Heart left ventricle (tissue), 16 donors: Measurements from ENCODE around the gene GP5. TPM values are rescaled to one million over a fixed set of nuclear protein-coding genes. Genes with fewer than 3 reads are reported as not detected.
A peak's percentile ranks its signal among the peaks of the same experiment; 100 is the strongest.

Experiments
- ATAC-seq, 4 donors: fragments of 200-7000 bp; cut with Tn5 transposase; one replicate each; pipeline ENCODE4 v1.9.1; 2020 to 2022; ENCODE audit warnings: moderate library complexity in 4 of 4, mild to moderate bottlenecking in 3 of 4, moderate number of reproducible peaks in 1 of 4
- DNase-seq, 5 donors: peaks; one replicate each; pipeline ENCODE4 v3.0.0-alpha.2; 2020
- H3K27ac ChIP-seq, 12 donors: fragments of 200-600 bp; sonication (generic) in 4 of 12; one replicate each; pipeline versions ENCODE4 v1.5.0 to v1.8.0; 2016 to 2022; ENCODE audit warnings: mild to moderate bottlenecking in 2 of 12
- H3K27me3 ChIP-seq, 9 donors: fragments of 200-600 bp; sonication (generic) in 2 of 9; one replicate each; pipeline versions ENCODE4 v1.5.1 to v1.8.0; 2016 to 2022; ENCODE audit warnings: mild to moderate bottlenecking in 3 of 9
- H3K36me3 ChIP-seq, 9 donors: fragments of 200-600 bp; sonication (generic) in 2 of 9; one replicate each; pipeline versions ENCODE4 v1.5.0 to v1.8.0; 2018 to 2022; ENCODE audit warnings: mild to moderate bottlenecking in 2 of 9
- H3K4me1 ChIP-seq, 12 donors: fragments of 200-600 bp; sonication (generic) in 4 of 12; one replicate each; pipeline versions ENCODE4 v1.5.0 to v1.8.0; 2016 to 2022; ENCODE audit warnings: mild to moderate bottlenecking in 3 of 12
- H3K4me3 ChIP-seq, 12 donors: fragments of 200-600 bp; sonication (generic) in 4 of 12; one replicate each; pipeline versions ENCODE4 v1.5.0 to v1.8.0; 2017 to 2022; ENCODE audit warnings: mild to moderate bottlenecking in 9 of 12, moderate library complexity in 4 of 12
- H3K9me3 ChIP-seq, 12 donors: fragments of 200-600 bp; sonication (generic) in 4 of 12; one replicate each; pipeline versions ENCODE4 v1.5.0 to v1.8.0; 2016 to 2022; ENCODE audit warnings: mild to moderate bottlenecking in 1 of 12
- POLR2A ChIP-seq, 2 donors: fragments of 450-650 bp; IDR thresholded peaks; one replicate each; pipeline ENCODE4 v1.6.1; 2017; ENCODE audit warnings: antibody characterized with exemption in 2 of 2, mild to moderate bottlenecking in 2 of 2, moderate library complexity in 2 of 2
- WGBS, 4 donors: extraction: QIAGEN DNeasy Blood & Tissue Kit in 2 of 4; methylation state at CpG; one replicate each; pipeline versions ENCODE4 v1.1.5 to v1.1.7; 2013 to 2018; 5-methylcytosine and 5-hydroxymethylcytosine counted together
- intact Hi-C, 10 donors: fragments of 100-400 bp; cut with DNase I; formaldehyde crosslinking; loops; one replicate each; pipeline versions ENCODE4 v1.11.1 to v1.14.2; 2022
- polyA plus RNA-seq, 2 donors: library from polyadenylated mRNA; stranded (reverse); fragments of 200-250 nt; gene quantifications; one replicate each; pipeline ENCODE4 v1.2.3, GENCODE V29; 2013
- total RNA-seq, 9 donors: library from RNA; depleted of rRNA in 2 of 9; stranded (reverse); fragments of >200 nt in 2 of 9; fragmentation: NEBNext Ultra II Directional in 3 of 9; extraction: Animal tissue kit (Norgen Biotek cat#: 25700) in 3 of 9; gene quantifications; one replicate each; pipeline versions ENCODE4 v1.1.0 to v1.2.4, GENCODE V29; 2016 to 2023
- TF ChIP-seq, protein P1 (sequence below), 12 donors: fragments of 200-600 bp; sonication (generic) in 4 of 12; IDR thresholded peaks; one replicate each; pipeline versions ENCODE4 v1.5.0 to v1.8.0; 2018 to 2022; ENCODE audit warnings: antibody characterized with exemption in 12 of 12, mild to moderate bottlenecking in 5 of 12
- donor health status: ischemic (EF 13 %, LVEDD 7.1; RV severe dilation, severe dysfunction).
- donor health status: healthy with polysubstance abuse.
- donor health status: DM: no; HTN: yes; CAD: no.
- donor health status: DM: no; HTN: no; CAD: no.
- donor health status: ischemic (EF 25% LVEDD 6.9; RV normal size, moderate dysfunction).
- donor health status: ischemic (EF 25% LVEDD 5.7; RV mildly dilated, moderate dysfunction).
- donor health status: healthy.
- donor health status: DM: yes; HTN: yes; CAD: no.
- donor health status: ischemic (EF 35%, LVEDD 5.7; RV mildly dilated, moderate dysfunction).
- donor health status: nonischemic (EF 11% LVEDD 7.7; RV severe dilation, severe dysfunction).
- donor health status: DM: yes; HTN: yes; CAD: no.
- donor health status: PGD.
- donor health status: ischemic (EF 29% LVEDD 5.4; RV normal size, mild dysfunction).
- donor health status: nonischemic (EF 23%, LVEDD 6.1; RV moderate dilation, normal function).

The GP5 gene
- total and polyA plus RNA-seq, 11 donors: 0.04 to 0.12 (median 0.09) TPM; not detected in 7

DNA sequence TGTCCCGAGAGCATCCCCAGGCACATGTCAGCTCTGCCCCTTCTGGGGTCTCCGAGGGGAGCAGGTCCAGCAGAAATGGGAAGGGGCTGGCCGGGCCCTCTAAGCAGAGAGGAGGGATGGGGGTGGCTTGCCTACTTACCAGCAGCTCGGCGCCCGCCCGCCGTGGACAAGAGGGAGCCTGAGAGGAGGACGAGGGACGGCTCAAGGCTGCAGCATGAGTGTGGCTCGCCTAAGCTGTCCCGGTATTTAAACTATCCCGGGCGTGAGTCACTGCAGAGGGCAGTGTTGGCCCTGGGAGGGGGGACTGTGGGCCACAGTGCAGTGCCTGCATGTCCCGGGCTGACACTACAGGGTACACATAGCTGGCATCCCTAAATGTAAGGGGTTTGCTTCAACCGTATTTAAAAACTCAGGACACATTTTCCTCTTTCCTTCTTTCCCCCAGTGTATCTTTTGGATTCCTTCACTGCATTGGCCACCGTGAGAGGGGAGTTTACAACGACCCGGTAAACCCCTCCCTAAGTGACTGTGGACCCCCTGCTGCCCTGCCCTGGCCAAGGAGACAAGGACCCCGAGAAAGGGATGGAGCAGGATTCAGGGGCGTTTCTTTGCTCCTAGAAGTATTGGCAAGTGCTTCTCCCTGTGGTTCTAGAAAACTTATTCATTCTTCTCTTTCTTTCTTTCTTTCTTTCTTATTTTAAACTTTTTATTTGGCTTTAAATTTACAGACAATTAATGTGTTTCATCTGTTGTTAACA, 29.4 kb downstream of the GP5 start, which contains the start of gene LRRC15:
LRRC15 (minus strand) TSS at position 222 of the 758 bp plus-strand sequence. CDS start 8,700 bp downstream, outside the sequence.
- WGBS, 4 donors: 15 to 25% (median 25%) methylated on average over 10 to 21 of the region's 21 CpGs
- TF ChIP-seq POLR2A (IDR thresholded peaks at IDR 0.05): no peak
- TF ChIP-seq, protein P1, sequence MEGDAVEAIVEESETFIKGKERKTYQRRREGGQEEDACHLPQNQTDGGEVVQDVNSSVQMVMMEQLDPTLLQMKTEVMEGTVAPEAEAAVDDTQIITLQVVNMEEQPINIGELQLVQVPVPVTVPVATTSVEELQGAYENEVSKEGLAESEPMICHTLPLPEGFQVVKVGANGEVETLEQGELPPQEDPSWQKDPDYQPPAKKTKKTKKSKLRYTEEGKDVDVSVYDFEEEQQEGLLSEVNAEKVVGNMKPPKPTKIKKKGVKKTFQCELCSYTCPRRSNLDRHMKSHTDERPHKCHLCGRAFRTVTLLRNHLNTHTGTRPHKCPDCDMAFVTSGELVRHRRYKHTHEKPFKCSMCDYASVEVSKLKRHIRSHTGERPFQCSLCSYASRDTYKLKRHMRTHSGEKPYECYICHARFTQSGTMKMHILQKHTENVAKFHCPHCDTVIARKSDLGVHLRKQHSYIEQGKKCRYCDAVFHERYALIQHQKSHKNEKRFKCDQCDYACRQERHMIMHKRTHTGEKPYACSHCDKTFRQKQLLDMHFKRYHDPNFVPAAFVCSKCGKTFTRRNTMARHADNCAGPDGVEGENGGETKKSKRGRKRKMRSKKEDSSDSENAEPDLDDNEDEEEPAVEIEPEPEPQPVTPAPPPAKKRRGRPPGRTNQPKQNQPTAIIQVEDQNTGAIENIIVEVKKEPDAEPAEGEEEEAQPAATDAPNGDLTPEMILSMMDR (IDR thresholded peaks at IDR 0.05): no peak
- Histone ChIP-seq H3K27me3 (peaks cover 0 to 14% (median 0%) of the 10 kb centered on the region in 9 donors), H3K36me3 (no peaks in the 10 kb centered on the region), H3K27ac (no peak within 1 kb of the TSS), H3K9me3 (no peaks in the 10 kb centered on the region), H3K4me1 (peaks cover 0 to 16% (median 4%) of the 10 kb centered on the region in 12 donors), H3K4me3 (no peak within 1 kb of the TSS)
- DNase-seq: peak in 2 of 5 donors; percentile 32 to 50
- intact Hi-C loops: no loop called here
- peak; percentile 49 to 85 (median 70) for ATAC-seq

DNA sequence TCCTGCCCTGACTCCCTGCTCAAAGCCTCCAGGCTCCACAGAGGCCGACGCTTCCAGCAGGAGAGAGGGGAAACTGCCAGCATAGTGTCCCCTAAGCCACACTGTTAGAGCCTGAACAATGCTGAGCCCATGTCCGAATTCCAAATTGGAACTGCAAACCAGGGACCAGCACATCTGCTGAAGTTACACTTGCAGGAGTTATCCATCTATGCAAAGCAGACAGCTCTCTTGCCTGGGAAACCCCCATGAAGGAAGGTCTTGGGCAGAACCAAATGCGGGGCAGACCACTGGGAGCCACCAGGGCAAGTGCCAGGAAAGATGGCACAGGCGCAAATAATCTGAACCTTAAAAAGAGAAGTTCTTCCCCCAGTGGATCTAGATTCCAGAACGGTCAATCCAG, 30.1 kb downstream of the GP5 start:
- Histone ChIP-seq H3K4me3 (no peak overlapping the region), H3K27me3 (peaks cover 0 to 14% (median 0%) of the 10 kb centered on the region in 9 donors), H3K36me3 (no peaks in the 10 kb centered on the region), H3K27ac (no peak overlapping the region), H3K9me3 (no peaks in the 10 kb centered on the region), H3K4me1 (peaks cover 0 to 24% (median 9%) of the 10 kb centered on the region in 12 donors)
- no peak for DNase-seq
- TF ChIP-seq, protein P1 (IDR thresholded peaks at IDR 0.05): no peak
- TF ChIP-seq POLR2A (IDR thresholded peaks at IDR 0.05): no peak
- ATAC-seq: no peak
- 63 to 89% (median 82%) methylated on average over 6 of the region's 6 CpGs for WGBS, 4 donors
- intact Hi-C loops: no loop called here

DNA sequence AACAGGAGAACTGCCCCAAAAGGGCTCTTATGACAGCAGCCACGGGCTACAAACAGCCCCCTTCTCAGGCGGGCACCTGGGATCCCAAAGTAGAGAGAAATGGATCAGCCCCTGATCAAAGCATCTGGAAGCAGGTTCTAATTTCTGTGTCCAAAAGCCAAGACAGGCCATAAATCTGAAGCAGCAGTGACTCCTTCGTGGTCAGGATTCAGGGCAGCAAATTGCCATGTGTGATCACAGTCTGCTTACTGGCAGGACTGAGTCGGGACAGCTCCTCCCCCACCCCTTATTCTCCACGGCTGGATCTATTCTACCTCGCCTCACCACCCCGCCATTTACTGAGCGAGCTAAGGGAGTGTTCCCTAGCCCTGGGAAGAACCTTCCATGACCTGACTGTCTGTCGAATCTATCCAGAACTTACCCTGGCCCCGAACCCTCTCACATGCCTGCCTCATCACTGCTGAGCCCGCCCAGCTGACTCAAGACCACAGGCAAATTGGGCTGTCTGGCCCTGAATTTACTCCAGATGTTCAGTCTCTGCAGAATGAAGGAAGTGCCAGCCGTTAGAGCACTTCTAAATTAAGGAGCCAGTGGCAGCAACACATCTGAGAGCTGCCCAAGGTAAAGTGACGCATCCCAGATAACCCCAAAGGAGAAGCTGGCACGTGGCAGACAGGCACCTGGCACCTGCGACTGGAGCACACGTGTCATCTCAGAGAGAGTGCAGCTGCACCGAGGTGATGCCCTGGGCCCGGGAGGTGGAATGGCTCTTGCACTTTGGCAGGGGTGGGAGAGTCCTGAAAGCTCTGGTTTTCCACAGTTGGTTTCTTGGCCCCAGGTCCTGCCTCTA, 30.8 kb downstream of the GP5 start:
- DNase-seq: no peak
- Histone ChIP-seq H3K36me3 (no peaks in the 10 kb centered on the region), H3K27ac (no peak overlapping the region), H3K4me1 (peaks cover 0 to 24% (median 9%) of the 10 kb centered on the region in 12 donors), H3K4me3 (no peak overlapping the region), H3K9me3 (no peaks in the 10 kb centered on the region), H3K27me3 (peaks cover 0 to 14% (median 0%) of the 10 kb centered on the region in 9 donors)
- ATAC-seq: peak in 3 of 4 donors; percentile 5 to 26 (median 6)
- 58 to 73% (median 65%) methylated on average over 16 to 18 of the region's 18 CpGs for WGBS, 4 donors
- no peak for TF ChIP-seq POLR2A (IDR thresholded peaks at IDR 0.05)
- TF ChIP-seq, protein P1 (IDR thresholded peaks at IDR 0.05): no peak
- intact Hi-C loops: no loop called here
